ENCODE results near the gene KRTAP4-16. TPM values are rescaled to one million over a fixed set of nuclear protein-coding genes. Genes with fewer than 3 reads are reported as not detected.
"Not testable (repeated sequence)": the region's sequence is repeated elsewhere in the genome, so short reads cannot be mapped to it uniquely, and the experiment has no call there.

KRTAP4-16 gene
- total and polyA plus RNA-seq, 10 donors, result not detected

DNA sequence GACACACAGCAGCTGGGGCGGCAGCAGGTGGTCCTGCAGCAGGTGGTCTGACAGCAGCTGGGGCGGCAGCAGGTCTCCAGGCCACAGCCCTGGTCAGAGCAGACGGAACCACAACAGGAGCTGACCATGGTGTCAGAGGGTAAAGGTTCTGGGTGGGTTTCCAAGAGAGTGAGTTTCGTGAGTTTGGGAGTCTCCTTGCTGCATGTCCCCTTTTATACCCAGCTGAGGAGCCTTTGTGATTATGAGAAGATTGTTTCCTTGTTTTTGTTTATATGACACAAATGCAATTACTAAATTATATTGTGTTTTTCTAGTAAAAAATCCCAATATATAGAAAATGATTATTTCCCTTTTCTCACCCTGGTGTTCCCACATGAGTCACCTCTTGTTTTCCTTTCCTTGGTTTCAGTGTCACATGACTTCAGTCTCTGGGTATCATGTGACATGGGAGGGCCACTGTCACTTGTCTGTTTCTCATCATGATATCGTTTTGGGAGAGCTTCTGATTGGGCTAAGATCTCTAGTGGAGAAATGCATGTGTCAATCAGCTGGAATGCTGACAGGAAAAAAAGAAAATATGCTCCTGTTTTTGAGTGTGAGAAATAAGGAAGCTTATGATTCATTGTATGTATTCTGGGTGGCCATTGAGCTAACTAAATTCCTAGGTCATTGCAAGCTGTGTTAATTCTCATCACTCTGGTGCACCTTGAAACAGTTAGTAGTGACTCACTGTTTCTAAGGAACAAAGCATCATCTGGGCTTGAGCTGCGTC is 38.5 kb upstream of the KRTAP4-16 start, which contains the start of gene KRTAP4-6:
Gene KRTAP4-6 (minus strand): TSS at position 185 of the 772 bp plus-strand sequence. CDS start 57 bp downstream, at position 128.
- TF ChIP-seq, protein P1, sequence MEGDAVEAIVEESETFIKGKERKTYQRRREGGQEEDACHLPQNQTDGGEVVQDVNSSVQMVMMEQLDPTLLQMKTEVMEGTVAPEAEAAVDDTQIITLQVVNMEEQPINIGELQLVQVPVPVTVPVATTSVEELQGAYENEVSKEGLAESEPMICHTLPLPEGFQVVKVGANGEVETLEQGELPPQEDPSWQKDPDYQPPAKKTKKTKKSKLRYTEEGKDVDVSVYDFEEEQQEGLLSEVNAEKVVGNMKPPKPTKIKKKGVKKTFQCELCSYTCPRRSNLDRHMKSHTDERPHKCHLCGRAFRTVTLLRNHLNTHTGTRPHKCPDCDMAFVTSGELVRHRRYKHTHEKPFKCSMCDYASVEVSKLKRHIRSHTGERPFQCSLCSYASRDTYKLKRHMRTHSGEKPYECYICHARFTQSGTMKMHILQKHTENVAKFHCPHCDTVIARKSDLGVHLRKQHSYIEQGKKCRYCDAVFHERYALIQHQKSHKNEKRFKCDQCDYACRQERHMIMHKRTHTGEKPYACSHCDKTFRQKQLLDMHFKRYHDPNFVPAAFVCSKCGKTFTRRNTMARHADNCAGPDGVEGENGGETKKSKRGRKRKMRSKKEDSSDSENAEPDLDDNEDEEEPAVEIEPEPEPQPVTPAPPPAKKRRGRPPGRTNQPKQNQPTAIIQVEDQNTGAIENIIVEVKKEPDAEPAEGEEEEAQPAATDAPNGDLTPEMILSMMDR (IDR thresholded peaks at IDR 0.05 in 8 of 11, conservative IDR thresholded peaks at IDR 0.05 in 3 of 11), result no peak
- TF ChIP-seq POLR2AphosphoS5 (IDR thresholded peaks at IDR 0.05), result no peak
- no peak for TF ChIP-seq POLR2A (IDR thresholded peaks at IDR 0.05)
- H3K36me3 ChIP-seq, result no peaks in the 10 kb centered on the region

DNA sequence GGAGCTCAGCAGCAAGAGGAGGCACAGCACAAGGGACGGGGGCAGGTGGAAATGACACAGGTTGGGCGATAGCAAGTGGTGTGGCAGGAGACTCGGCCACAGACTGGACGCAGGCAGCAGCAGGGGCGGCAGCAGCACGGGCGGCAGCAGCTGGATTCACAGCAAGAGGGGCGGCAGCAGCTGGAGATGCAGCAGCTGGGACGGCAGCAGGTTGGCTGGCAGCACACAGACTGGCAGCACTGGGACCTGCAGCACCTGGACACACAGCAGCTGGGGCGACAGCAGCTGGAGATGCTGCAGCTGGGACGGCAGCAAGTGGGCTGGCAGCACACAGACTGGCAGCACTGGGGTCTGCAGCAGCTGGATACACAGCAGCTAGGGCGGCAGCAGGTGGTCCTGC is 37.9 kb upstream of the KRTAP4-16 start:
- H3K27ac ChIP-seq; DNase-seq; H3K27me3 ChIP-seq (replicated peaks in 1 of 7); H3K36me3 ChIP-seq; H3K4me1 ChIP-seq; intact Hi-C loops (cut with DNase I; ENCODE audit: low total_unique reads); H3K4me3 ChIP-seq: not testable (repeated sequence)
- 88 to 95% (median 89%) methylated on average over 11 to 12 of the region's 12 CpGs for WGBS, 5 donors
- peaks cover 0 to 49% (median 35%) of the 10 kb centered on the region in 8 donors for H3K9me3 ChIP-seq

More for the DNA sequence above, 38.5 kb upstream of the KRTAP4-16 start, which contains the start of gene KRTAP4-6:
- no peak for DNase-seq
- Histone ChIP-seq H3K4me1 (no peaks in the 10 kb centered on the region), H3K9me3 (peaks cover 0 to 49% (median 35%) of the 10 kb centered on the region in 8 donors), H3K4me3 (no peak within 1 kb of the TSS), H3K27ac (no peak within 1 kb of the TSS), H3K27me3 (replicated peaks in 1 of 7) (peaks cover 0 to 7% (median 0%) of the 10 kb centered on the region in 7 donors)
- WGBS, 5 donors, result 83 to 92% (median 86%) methylated on average over 6 of the region's 6 CpGs
- intact Hi-C loops (cut with DNase I; ENCODE audit: low total_unique reads), result no loop called here

DNA sequence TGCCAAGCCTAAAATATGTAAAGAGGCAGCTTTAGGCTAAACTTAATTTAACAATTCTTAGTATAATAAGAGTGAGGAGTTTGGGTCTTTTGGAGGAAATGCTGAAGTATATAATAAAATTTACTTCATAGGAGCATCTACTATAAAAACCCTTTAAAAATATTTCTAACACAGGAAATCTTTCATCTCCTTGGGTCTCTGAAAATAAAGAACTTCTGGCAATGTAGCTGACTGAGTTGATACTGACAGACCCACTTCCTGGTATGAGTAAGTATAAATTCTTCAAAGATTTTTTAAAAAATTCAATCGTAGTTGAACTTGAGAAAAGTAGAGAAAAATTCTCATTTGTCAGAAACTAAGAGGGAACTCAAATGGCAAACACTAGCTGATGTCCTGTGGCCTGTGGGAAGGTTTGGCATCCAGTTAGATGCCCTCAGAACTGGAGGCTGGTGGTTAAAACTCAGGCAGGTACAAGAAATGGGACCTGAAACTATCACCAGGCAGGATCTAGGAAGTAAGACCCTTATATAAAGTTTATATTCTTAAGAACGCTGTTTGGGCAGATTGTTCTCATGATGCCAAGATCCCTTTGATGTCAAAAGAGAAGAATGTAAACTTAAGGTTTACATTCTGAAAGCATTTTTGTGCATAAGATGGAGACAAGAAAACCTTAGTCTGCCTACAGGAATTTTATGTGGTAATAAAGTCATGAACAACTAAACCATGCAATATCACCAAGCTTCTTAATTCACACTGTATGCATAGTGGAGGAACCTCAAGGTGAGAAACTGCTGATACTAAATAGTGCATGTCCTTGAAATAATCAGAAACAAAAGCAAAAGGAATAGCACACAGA is 32.1 kb upstream of the KRTAP4-16 start:
- DNase-seq, result no peak
- TF ChIP-seq, protein P1 (IDR thresholded peaks at IDR 0.05 in 8 of 11, conservative IDR thresholded peaks at IDR 0.05 in 3 of 11), result no peak
- no peak for TF ChIP-seq POLR2A (IDR thresholded peaks at IDR 0.05)
- TF ChIP-seq POLR2AphosphoS5 (IDR thresholded peaks at IDR 0.05), result no peak
- intact Hi-C loops (cut with DNase I; ENCODE audit: low total_unique reads), result no loop called here
- H3K36me3 ChIP-seq, result no peaks in the 10 kb centered on the region
- H3K4me3 ChIP-seq, result no peak overlapping the region
- peaks cover 0 to 12% (median 0%) of the 10 kb centered on the region in 6 donors for H3K4me1 ChIP-seq
- no peaks in the 10 kb centered on the region for H3K27me3 ChIP-seq (replicated peaks in 1 of 7)
- peaks cover 0 to 9% (median 0%) of the 10 kb centered on the region in 8 donors for H3K9me3 ChIP-seq
- no peak overlapping the region for H3K27ac ChIP-seq
- WGBS, 5 donors, result 42 to 55% (median 46%) methylated on average over 2 of the region's 2 CpGs

DNA sequence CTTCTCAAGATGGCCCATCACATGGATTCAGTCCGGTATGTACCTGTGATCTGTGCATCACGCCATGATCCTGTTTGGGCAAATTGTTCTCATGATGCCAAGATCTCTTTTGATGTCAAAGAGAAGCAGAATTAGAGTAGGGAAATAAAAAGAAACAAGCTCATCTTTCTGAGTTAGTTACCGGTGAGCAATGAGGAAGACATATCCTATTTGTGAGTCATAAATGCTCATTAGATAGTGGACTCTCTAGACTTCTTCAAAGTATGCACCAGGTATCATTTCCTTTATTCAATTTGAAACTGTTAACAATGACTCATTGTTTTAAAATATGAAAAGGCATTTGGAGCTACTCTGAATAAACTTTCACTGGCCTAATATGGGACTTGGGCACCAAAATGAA is 30.0 kb upstream of the KRTAP4-16 start:
- DNase-seq, result no peak
- Histone ChIP-seq H3K4me3 (no peak overlapping the region), H3K9me3 (peaks cover 0 to 3% (median 0%) of the 10 kb centered on the region in 8 donors), H3K36me3 (no peaks in the 10 kb centered on the region), H3K27me3 (replicated peaks in 1 of 7) (no peaks in the 10 kb centered on the region), H3K27ac (no peak overlapping the region), H3K4me1 (peaks cover 0 to 12% (median 0%) of the 10 kb centered on the region in 6 donors)
- no peak for TF ChIP-seq POLR2AphosphoS5 (IDR thresholded peaks at IDR 0.05)
- no peak for TF ChIP-seq POLR2A (IDR thresholded peaks at IDR 0.05)
- TF ChIP-seq, protein P1 (IDR thresholded peaks at IDR 0.05 in 8 of 11, conservative IDR thresholded peaks at IDR 0.05 in 3 of 11), result no peak
- 71 to 89% (median 81%) methylated on average over 3 of the region's 3 CpGs for WGBS, 5 donors
- intact Hi-C loops (cut with DNase I; ENCODE audit: low total_unique reads), result no loop called here

All from spleen (tissue), 11 donors.